Osteoblast (primary cell): ENCODE data around the gene CPA5. TPM values are rescaled to one million over a fixed set of nuclear protein-coding genes. Genes with fewer than 3 reads are reported as not detected.

ENCODE experiments used
- DNase-seq: peaks from one replicate; pipeline ENCODE4 v3.0.0; 2011; ENCODE audit warnings: low spot score, mixed read lengths; ENCODE audit not compliant: insufficient read length; ENCODE audit errors: missing footprints
- H2AFZ ChIP-seq: 2 replicates; pipeline ENCODE4 v1.6.0; 2011; ENCODE audit warnings: mild to moderate bottlenecking, low read length
- H3K27ac ChIP-seq: 2 replicates; pipeline ENCODE4 v1.5.1; 2011; ENCODE audit warnings: mild to moderate bottlenecking, low read depth, low read length, moderate library complexity
- H3K27me3 ChIP-seq: 2 replicates; pipeline ENCODE4 v1.6.0; 2012; ENCODE audit warnings: mild to moderate bottlenecking, control low read depth, inconsistent platforms, low read length, moderate library complexity; ENCODE audit not compliant: insufficient read depth
- H3K36me3 ChIP-seq: 2 replicates; pipeline ENCODE4 v1.5.1; 2011; ENCODE audit warnings: mild to moderate bottlenecking, low read length, control low read depth, moderate library complexity; ENCODE audit not compliant: insufficient read depth
- H3K4me1 ChIP-seq: 2 replicates; pipeline ENCODE4 v1.5.1; 2011; ENCODE audit warnings: mild to moderate bottlenecking, low read length, control low read depth, moderate library complexity; ENCODE audit not compliant: insufficient read depth
- H3K4me2 ChIP-seq: 2 replicates; pipeline ENCODE4 v1.6.0; 2011; ENCODE audit warnings: mild to moderate bottlenecking, low read length; ENCODE audit not compliant: insufficient read depth
- H3K4me3 ChIP-seq: fragments of 200-600 bp; sonication (generic); 3 replicates; pipeline ENCODE4 v1.5.1; 2012; ENCODE audit warnings: mild to moderate bottlenecking, low read length, inconsistent platforms; ENCODE audit not compliant: insufficient read depth
- H3K79me2 ChIP-seq: 2 replicates; pipeline ENCODE4 v1.6.0; 2012; ENCODE audit warnings: mild to moderate bottlenecking, low read length, control low read depth, inconsistent platforms; ENCODE audit not compliant: insufficient read depth
- H3K9me3 ChIP-seq: 2 replicates; pipeline ENCODE4 v1.5.1; 2011; ENCODE audit warnings: low read depth, low read length, control low read depth
- H4K20me1 ChIP-seq: 2 replicates; pipeline ENCODE4 v1.6.0; 2012; ENCODE audit warnings: mild to moderate bottlenecking, low read length, control low read depth; ENCODE audit not compliant: insufficient read depth
- total RNA-seq: library from RNA; depleted of rRNA; stranded (reverse); fragments of >200 nt; gene quantifications from 2 replicates; pipeline ENCODE4 v1.2.3, GENCODE V29; 2012
- TF ChIP-seq, protein P1 (sequence below): IDR thresholded peaks from 2 replicates; pipeline ENCODE4 v1.5.1; 2011; ENCODE audit warnings: mild to moderate bottlenecking, low read depth, low read length, moderate library complexity; ENCODE audit errors: extremely low read depth

Gene CPA5
- total RNA-seq, 1 donor, result not detected

- H3K4me1 ChIP-seq, result peaks cover 6% of the 10 kb centered on the region
- H4K20me1 ChIP-seq, result no peaks in the 10 kb centered on the region
- no peak overlapping the region for H3K4me3 ChIP-seq
- TF ChIP-seq, protein P1, sequence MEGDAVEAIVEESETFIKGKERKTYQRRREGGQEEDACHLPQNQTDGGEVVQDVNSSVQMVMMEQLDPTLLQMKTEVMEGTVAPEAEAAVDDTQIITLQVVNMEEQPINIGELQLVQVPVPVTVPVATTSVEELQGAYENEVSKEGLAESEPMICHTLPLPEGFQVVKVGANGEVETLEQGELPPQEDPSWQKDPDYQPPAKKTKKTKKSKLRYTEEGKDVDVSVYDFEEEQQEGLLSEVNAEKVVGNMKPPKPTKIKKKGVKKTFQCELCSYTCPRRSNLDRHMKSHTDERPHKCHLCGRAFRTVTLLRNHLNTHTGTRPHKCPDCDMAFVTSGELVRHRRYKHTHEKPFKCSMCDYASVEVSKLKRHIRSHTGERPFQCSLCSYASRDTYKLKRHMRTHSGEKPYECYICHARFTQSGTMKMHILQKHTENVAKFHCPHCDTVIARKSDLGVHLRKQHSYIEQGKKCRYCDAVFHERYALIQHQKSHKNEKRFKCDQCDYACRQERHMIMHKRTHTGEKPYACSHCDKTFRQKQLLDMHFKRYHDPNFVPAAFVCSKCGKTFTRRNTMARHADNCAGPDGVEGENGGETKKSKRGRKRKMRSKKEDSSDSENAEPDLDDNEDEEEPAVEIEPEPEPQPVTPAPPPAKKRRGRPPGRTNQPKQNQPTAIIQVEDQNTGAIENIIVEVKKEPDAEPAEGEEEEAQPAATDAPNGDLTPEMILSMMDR, result no peak
- no peaks in the 10 kb centered on the region for H3K79me2 ChIP-seq
- no peak overlapping the region for H3K4me2 ChIP-seq
- peaks cover 15% of the 10 kb centered on the region for H3K36me3 ChIP-seq
- no peaks in the 10 kb centered on the region for H3K27me3 ChIP-seq
- no peak overlapping the region for H2AFZ ChIP-seq
- no peak overlapping the region for H3K27ac ChIP-seq
- DNase-seq, result no peak
- no peaks in the 10 kb centered on the region for H3K9me3 ChIP-seq
Measured at GRCh38 chr7:130298544-130299326, 45.9 kb upstream of the CPA5 start.

GRCh38 chr7:130299866-130300265 is 44.8 kb upstream of the CPA5 start:
- Histone ChIP-seq H3K79me2 (no peaks in the 10 kb centered on the region), H2AFZ (no peak overlapping the region), H3K27ac (no peak overlapping the region), H3K9me3 (no peaks in the 10 kb centered on the region), H3K4me2 (no peak overlapping the region), H3K36me3 (peaks cover 15% of the 10 kb centered on the region), H4K20me1 (no peaks in the 10 kb centered on the region), H3K4me3 (no peak overlapping the region), H3K4me1 (no peaks in the 10 kb centered on the region), H3K27me3 (no peaks in the 10 kb centered on the region)
- DNase-seq, result no peak
- TF ChIP-seq, protein P1, result no peak

DNA sequence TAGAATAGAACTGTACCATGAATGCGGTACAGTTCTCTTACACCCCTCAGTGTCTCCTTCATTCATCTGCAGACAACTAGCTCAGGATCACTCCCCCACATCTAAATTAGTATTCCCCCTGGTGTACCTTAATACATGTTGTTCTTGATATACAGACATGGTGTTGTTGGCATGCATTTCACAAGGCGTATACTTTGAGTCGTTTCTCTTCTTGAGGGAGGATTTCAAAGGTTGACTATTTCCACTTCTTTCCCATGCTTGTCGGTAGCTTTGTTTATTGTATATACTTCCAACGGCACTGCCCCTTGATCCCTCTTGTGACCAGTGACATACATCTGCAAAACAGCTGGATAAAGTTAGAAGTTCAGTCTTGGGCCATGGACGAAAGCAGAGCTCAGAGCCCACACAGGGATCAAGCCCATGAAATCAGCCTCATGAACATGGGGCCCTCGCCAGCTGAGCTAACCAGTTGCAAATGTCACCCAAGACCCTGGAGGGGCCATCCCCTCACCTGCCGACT is 43.1 kb upstream of the CPA5 start:
- Histone ChIP-seq H3K4me1 (no peaks in the 10 kb centered on the region), H3K27me3 (no peaks in the 10 kb centered on the region), H3K4me2 (no peak overlapping the region), H3K27ac (no peak overlapping the region), H2AFZ (no peak overlapping the region), H4K20me1 (no peaks in the 10 kb centered on the region), H3K36me3 (peaks cover 15% of the 10 kb centered on the region), H3K79me2 (no peaks in the 10 kb centered on the region), H3K9me3 (no peaks in the 10 kb centered on the region), H3K4me3 (no peak overlapping the region)
- DNase-seq, result no peak
- TF ChIP-seq, protein P1, result no peak

GRCh38 chr7:130302649-130303048 is 42.0 kb upstream of the CPA5 start:
- Histone ChIP-seq H3K4me1 (no peaks in the 10 kb centered on the region), H3K27ac (no peak overlapping the region), H3K36me3 (peaks cover 15% of the 10 kb centered on the region), H3K4me3 (no peak overlapping the region), H3K9me3 (no peaks in the 10 kb centered on the region), H3K27me3 (no peaks in the 10 kb centered on the region), H2AFZ (no peak overlapping the region), H3K79me2 (no peaks in the 10 kb centered on the region), H3K4me2 (no peak overlapping the region), H4K20me1 (no peaks in the 10 kb centered on the region)
- no peak for DNase-seq
- TF ChIP-seq, protein P1, result no peak
